Karpas-422 (cell line): Measurements from ENCODE around the gene RUNX1. TPM values are rescaled to one million over a fixed set of nuclear protein-coding genes. Genes with fewer than 3 reads are reported as not detected.
A peak's percentile ranks its signal among the peaks of the same experiment; 100 is the strongest.

ENCODE experiments used
- DNase-seq: peaks from one replicate; pipeline ENCODE4 v3.0.0-alpha.2; 2015
- H2AFZ ChIP-seq: fragments of 200-600 bp; sonication (generic); 2 replicates; pipeline ENCODE4 v1.6.1; 2014; ENCODE audit warnings: antibody characterized with exemption, low read length, mixed read lengths
- H3K27ac ChIP-seq: fragments of 200-600 bp; sonication (generic); 2 replicates; pipeline ENCODE4 v1.5.1; 2014; ENCODE audit warnings: mild to moderate bottlenecking, low read length, moderate library complexity
- H3K27me3 ChIP-seq: fragments of 200-600 bp; sonication (generic); 2 replicates; pipeline ENCODE4 v1.6.1; 2014; ENCODE audit warnings: low read length, mixed read lengths
- H3K36me3 ChIP-seq: fragments of 200-600 bp; sonication (generic); 2 replicates; pipeline ENCODE4 v1.6.1; 2014; ENCODE audit warnings: low read length, mixed read lengths; ENCODE audit not compliant: insufficient read depth
- H3K4me1 ChIP-seq: fragments of 200-600 bp; sonication (generic); 2 replicates; pipeline ENCODE4 v1.6.1; 2014; ENCODE audit warnings: mild to moderate bottlenecking, low read length, mixed read lengths
- H3K4me2 ChIP-seq: fragments of 200-600 bp; sonication (generic); 2 replicates; pipeline ENCODE4 v1.6.1; 2014; ENCODE audit warnings: low read length, low read depth, mild to moderate bottlenecking; ENCODE audit not compliant: poor library complexity, severe bottlenecking
- H3K4me3 ChIP-seq: fragments of 200-600 bp; sonication (generic); 2 replicates; pipeline ENCODE4 v1.5.1; 2014; ENCODE audit warnings: mild to moderate bottlenecking, antibody characterized with exemption, low read length, mixed read lengths
- H3K79me2 ChIP-seq: fragments of 200-600 bp; sonication (generic); 2 replicates; pipeline ENCODE4 v1.6.1; 2014; ENCODE audit warnings: mild to moderate bottlenecking, low read length, mixed read lengths
- H3K9ac ChIP-seq: fragments of 200-600 bp; sonication (generic); 2 replicates; pipeline ENCODE4 v1.6.0; 2014; ENCODE audit warnings: low read length
- H3K9me2 ChIP-seq: fragments of 200-600 bp; sonication (generic), shearing (Covaris generic); replicated peaks from 2 replicates; pipeline ENCODE4 v1.6.0; 2014; ENCODE audit warnings: mild to moderate bottlenecking, low read length, moderate library complexity; ENCODE audit not compliant: insufficient read depth
- H3K9me3 ChIP-seq: fragments of 300-700, 200-600 bp; sonication (generic); 2 replicates; pipeline ENCODE4 v1.6.1; 2014; ENCODE audit warnings: low read length, mixed read lengths
- H4K20me1 ChIP-seq: fragments of 200-600 bp; sonication (generic); 2 replicates; pipeline ENCODE4 v1.6.1; 2014; ENCODE audit warnings: mild to moderate bottlenecking, antibody characterized with exemption, low read length, low read depth; ENCODE audit not compliant: insufficient read depth
- total RNA-seq: library from RNA; depleted of rRNA; stranded (reverse); fragments of >200 nt; shearing (Covaris generic); gene quantifications from 2 replicates; pipeline ENCODE4 v1.2.3, GENCODE V29; 2014; ENCODE audit warnings: low replicate concordance

Gene RUNX1
- total RNA-seq, 1 experiment from 2014 or later: 20.5 TPM

DNA sequence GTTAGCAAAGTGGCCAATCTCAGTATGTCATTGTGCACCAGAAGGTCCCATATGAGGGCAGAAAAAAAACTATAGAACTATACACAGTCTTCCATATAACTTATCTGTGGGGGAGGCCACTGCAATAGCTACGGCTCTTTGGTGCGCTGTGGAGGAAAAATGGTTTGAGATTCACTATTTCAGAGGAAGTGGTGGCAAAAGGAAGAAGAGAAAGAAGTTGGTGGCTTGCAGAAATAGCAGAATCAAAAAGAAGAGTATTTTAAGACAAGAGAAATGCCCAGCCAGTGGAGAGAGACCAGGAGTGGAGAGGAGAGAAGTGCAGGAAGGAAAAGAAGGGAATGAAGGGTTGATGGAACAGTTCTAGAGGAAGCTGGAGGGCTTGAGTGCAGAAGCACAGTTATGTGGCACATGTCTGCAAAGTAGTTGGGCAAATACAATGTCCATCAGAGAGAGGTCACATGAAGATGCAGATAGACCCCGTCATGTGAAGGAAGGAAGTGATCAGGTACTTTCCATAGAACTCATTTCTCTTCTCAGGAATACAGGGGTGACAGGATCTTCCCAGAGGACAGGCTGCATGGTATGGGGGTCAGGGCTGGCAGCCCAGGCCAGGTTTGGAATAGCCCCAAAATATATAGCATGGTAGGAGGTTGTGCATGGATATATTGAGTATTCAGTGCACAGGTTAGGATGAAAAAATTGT lies 64.6 kb downstream of the RUNX1 start:
- H3K27ac ChIP-seq: no peak overlapping the region
- H3K27me3 ChIP-seq: no peaks in the 10 kb centered on the region
- no peak overlapping the region for H3K4me2 ChIP-seq
- H3K79me2 ChIP-seq: no peaks in the 10 kb centered on the region; the same call in 1 of the 2 replicates
- no peak overlapping the region for H3K9ac ChIP-seq
- no peaks in the 10 kb centered on the region for H3K36me3 ChIP-seq
- H3K9me3 ChIP-seq: no peaks in the 10 kb centered on the region
- H3K4me1 ChIP-seq: peaks cover 4% of the 10 kb centered on the region; the same call in 1 of the 2 replicates
- H3K9me2 ChIP-seq: no peaks in the 10 kb centered on the region
- H4K20me1 ChIP-seq: peaks cover 30% of the 10 kb centered on the region; the same call in 1 of the 2 replicates
- no peak overlapping the region for H3K4me3 ChIP-seq
- H2AFZ ChIP-seq: no peak overlapping the region
- no peak for DNase-seq

DNA sequence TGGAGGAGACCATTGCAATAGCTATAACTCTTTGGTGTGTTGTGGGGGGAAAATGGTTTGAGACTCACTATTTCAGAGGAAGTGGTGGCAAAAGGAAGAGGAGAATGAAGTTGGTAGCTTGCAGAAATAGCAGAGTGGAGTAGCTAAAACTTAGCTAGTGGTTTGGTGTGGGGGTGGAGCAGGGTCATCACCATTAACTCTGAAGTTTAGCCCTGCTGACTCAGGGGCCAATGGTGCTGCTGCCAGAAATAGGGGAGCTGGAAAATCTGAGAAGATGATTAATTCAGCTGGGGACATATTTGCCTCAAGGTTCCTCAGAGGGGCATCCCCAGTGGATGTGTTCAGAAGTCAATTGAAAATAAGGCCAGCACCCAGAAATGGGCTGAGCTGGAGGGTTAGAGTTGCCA lies 65.4 kb downstream of the RUNX1 start:
- no peak for DNase-seq
- H3K36me3 ChIP-seq: no peaks in the 10 kb centered on the region
- H3K9me3 ChIP-seq: no peaks in the 10 kb centered on the region
- no peak overlapping the region for H3K9ac ChIP-seq
- H3K27me3 ChIP-seq: no peaks in the 10 kb centered on the region
- H3K27ac ChIP-seq: no peak overlapping the region
- H3K79me2 ChIP-seq: no peaks in the 10 kb centered on the region; the same call in 1 of the 2 replicates
- no peaks in the 10 kb centered on the region for H3K9me2 ChIP-seq
- peaks cover 4% of the 10 kb centered on the region; the same call in 1 of the 2 replicates for H3K4me1 ChIP-seq
- H4K20me1 ChIP-seq: peaks cover 32% of the 10 kb centered on the region; the same call in 1 of the 2 replicates
- no peak overlapping the region for H3K4me3 ChIP-seq
- H2AFZ ChIP-seq: no peak overlapping the region
- H3K4me2 ChIP-seq: no peak overlapping the region

GRCh38 chr21:34981791-34982190 lies 67.3 kb downstream of the RUNX1 start:
- no peaks in the 10 kb centered on the region for H3K9me2 ChIP-seq
- H3K4me1 ChIP-seq: peaks cover under 1% of the 10 kb centered on the region; the same call in 1 of the 2 replicates
- no peak overlapping the region for H2AFZ ChIP-seq
- H3K79me2 ChIP-seq: peaks cover 4% of the 10 kb centered on the region; the same call in 1 of the 2 replicates
- H4K20me1 ChIP-seq: peaks cover 25% of the 10 kb centered on the region; the same call in 1 of the 2 replicates
- H3K36me3 ChIP-seq: no peaks in the 10 kb centered on the region
- no peak overlapping the region for H3K4me3 ChIP-seq
- no peak overlapping the region for H3K4me2 ChIP-seq
- no peaks in the 10 kb centered on the region for H3K27me3 ChIP-seq
- H3K27ac ChIP-seq: no peak overlapping the region
- no peaks in the 10 kb centered on the region for H3K9me3 ChIP-seq
- DNase-seq: no peak
- no peak overlapping the region for H3K9ac ChIP-seq

DNA sequence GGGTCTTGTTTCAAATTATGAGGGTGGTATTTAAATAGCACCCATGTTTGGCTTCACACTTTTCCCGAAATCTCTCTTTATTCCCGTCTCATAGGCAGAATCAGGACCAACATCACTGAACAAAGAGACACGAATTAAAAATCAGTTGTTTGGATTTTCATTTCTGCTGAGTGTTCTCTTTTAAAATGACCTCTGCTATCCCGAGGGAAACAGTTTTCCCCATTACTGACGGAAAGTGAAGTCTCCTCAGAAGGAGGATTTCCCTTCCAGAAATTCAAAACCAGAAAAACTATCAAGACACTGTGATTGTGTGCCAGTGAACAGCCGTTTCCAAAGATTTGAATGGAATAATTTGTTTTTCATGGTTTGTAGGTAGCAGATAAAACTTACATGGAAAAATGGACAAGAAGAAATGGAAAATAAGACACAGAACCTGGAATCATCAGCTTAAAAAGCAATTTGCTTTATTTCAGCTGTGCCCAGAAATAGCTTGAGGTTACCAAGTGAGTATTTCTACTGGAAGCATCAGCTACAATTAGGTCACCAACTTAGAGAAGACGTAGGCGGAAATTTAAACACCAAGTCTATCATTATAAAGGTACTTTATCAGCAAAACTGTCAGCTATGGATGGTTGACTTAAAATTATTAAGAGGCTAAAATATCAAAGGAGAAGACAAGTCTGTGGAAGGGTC lies 68.5 kb downstream of the RUNX1 start:
- Histone ChIP-seq H3K4me1 (peaks cover 13% of the 10 kb centered on the region), H4K20me1 (peaks cover 25% of the 10 kb centered on the region; the same call in 1 of the 2 replicates), H3K9me3 (no peaks in the 10 kb centered on the region), H3K9ac (no peak overlapping the region), H3K4me3 (no peak overlapping the region), H3K27me3 (no peaks in the 10 kb centered on the region), H2AFZ (no peak overlapping the region), H3K4me2 (no peak overlapping the region), H3K36me3 (no peaks in the 10 kb centered on the region), H3K79me2 (peaks cover 4% of the 10 kb centered on the region; the same call in 1 of the 2 replicates), H3K9me2 (no peaks in the 10 kb centered on the region), H3K27ac (no peak overlapping the region)
- DNase-seq: no peak

GRCh38 chr21:34979383-34979782 lies 69.7 kb downstream of the RUNX1 start:
- Histone ChIP-seq H3K4me3 (no peak overlapping the region), H3K9ac (no peak overlapping the region), H3K4me1 (peaks cover 25% of the 10 kb centered on the region), H3K9me2 (no peaks in the 10 kb centered on the region), H3K9me3 (no peaks in the 10 kb centered on the region), H3K4me2 (no peak overlapping the region), H3K79me2 (peaks cover 4% of the 10 kb centered on the region; the same call in 1 of the 2 replicates), H3K27ac (no peak overlapping the region), H3K36me3 (no peaks in the 10 kb centered on the region), H3K27me3 (no peaks in the 10 kb centered on the region), H2AFZ (no peak overlapping the region), H4K20me1 (peaks cover 26% of the 10 kb centered on the region; the same call in 1 of the 2 replicates)
- DNase-seq: no peak

DNA sequence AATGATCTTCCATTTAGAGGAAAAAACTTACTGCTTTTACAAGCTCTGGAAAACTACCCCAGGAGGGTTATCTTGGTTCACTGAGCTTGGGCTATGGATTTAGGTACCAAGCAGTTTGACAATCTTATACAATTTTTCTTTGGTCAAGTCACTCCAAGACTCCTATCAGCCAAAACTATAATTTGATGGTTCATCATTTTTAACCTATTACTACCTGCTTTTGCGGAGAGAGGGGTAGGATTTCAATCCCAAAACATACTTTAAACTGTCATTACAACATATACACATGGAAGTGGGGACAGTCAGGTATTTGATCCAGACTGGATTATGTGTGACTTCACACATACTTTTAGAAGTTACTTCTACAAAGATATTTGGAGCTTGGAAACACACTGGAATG lies 71.8 kb downstream of the RUNX1 start:
- H3K4me1 ChIP-seq: peaks cover 37% of the 10 kb centered on the region
- peaks cover 22% of the 10 kb centered on the region; the same call in 1 of the 2 replicates for H4K20me1 ChIP-seq
- no peak overlapping the region for H3K4me3 ChIP-seq

DNA sequence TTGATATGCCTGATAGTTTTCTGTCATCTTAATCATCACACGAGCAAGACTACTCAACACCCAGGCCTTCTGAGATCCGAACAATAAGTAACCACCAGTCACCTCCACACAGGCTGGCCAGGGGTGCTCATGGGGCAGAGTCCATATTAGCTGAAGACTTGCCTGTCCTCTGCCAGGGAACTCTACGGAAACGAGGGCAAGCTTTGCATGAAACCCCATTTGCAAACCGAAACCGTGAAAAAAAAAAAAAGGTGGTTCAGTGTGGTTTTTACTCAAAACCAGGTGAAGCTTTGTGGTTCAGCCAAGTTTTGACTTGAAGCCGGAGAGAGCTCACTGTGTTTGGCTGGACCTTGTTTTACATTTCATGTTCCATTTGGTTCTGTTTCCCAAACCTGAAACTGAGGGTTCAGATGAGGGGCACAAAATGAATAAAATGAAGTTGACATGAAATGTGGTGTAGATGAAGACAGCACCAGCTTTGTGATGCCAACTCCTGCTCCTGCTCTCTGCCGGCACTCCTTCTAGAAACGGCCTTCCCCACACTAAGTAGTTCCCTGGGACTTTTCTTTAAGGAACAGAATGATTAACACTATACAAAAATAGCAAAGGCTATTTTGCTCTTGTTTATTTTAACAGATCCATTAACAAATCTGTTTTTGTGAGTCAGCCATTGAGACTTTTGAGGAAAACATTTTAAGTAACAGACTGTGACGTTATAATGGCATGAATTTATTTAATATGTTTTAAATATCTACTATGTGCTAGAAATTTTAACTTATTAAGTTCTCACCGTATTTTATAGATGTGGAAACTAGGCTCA lies 74.7 kb downstream of the RUNX1 start:
- peak; percentile 86 for DNase-seq
- Histone ChIP-seq H3K36me3 (no peaks in the 10 kb centered on the region), H3K9ac (peak overlapping the region; percentile 23; the same call in 1 of the 2 replicates), H3K4me1 (peaks cover 37% of the 10 kb centered on the region), H3K27me3 (no peaks in the 10 kb centered on the region), H3K9me2 (no peaks in the 10 kb centered on the region), H3K9me3 (no peaks in the 10 kb centered on the region), H3K4me3 (peak overlapping the region; percentile 45), H2AFZ (no peak overlapping the region), H3K27ac (peak overlapping the region; percentile 61), H3K4me2 (peak overlapping the region; percentile 72), H3K79me2 (peaks cover 23% of the 10 kb centered on the region), H4K20me1 (peaks cover 21% of the 10 kb centered on the region; the same call in 1 of the 2 replicates)

More for the DNA sequence above, 71.8 kb downstream of the RUNX1 start:
- Histone ChIP-seq H3K9ac (no peak overlapping the region), H3K9me2 (no peaks in the 10 kb centered on the region), H3K27ac (no peak overlapping the region), H3K9me3 (no peaks in the 10 kb centered on the region), H3K27me3 (no peaks in the 10 kb centered on the region), H3K79me2 (peaks cover 21% of the 10 kb centered on the region), H2AFZ (no peak overlapping the region), H3K36me3 (no peaks in the 10 kb centered on the region), H3K4me2 (no peak overlapping the region)
- DNase-seq: no peak
